T47D (cell line): ENCODE results near the gene NLRP11.
"Not testable (repeated sequence)": the region's sequence is repeated elsewhere in the genome, so short reads cannot be mapped to it uniquely, and the experiment has no call there.

Source experiments
- DNase-seq, 2 experiments: peaks; one replicate each; pipeline versions ENCODE4 v3.0.0 to v3.0.0-alpha.2; 2011 to 2012; ENCODE audit warnings: low read depth in 1 of 2, low spot score in 1 of 2
- JUND ChIP-seq: IDR thresholded peaks from 2 replicates; pipeline ENCODE4 v1.6.1; 2012; ENCODE audit warnings: low read depth
- in situ Hi-C: cut with HindIII; loops from 2 replicates; pipeline ENCODE4 v1.10.0; 2016; ENCODE audit warnings: low sequenced_read_pairs, low pct_unique_long_range_greater_than_20kb

Gene NLRP11

DNA sequence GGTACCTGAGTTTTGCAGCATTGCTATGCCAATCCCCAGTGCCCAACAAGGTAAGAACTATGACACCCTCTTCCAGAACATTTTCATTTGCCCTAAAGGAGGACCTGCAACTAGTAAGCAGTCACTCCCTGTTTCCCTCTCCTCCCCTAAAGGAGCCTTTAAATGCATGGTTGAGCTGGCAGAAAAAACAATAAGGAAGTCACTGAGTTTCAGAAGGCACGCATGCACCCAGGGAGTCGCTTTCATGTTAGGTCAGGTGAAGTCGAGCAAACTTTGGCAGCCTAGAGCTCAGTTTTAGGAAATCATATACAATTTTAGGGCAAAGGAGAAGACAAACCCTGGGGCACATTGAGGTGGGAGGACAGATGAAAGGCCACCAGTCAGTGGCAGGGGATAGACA, 11.8 kb downstream of the NLRP11 start:
- TF ChIP-seq JUND = no peak
- no peak for DNase-seq
- in situ Hi-C loops = no loop called here

DNA sequence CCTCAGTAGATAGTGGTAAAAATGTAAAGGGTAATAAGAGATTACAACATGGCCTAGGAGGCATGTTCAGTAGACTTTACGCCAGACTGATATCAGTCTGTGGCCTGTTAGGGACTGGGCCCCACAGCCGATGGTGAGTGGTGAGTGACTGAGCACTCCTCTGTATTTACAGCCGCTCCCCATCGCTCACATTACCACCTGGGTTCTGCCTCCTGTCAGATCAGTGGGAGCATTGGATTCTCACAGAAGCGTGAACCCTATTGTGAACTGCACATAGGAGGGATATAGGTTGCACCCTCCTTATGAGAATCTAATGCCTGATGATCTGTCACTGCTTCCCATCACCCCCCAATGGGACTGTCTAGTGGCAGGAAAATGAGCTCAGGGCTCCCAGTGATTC, 17.9 kb downstream of the NLRP11 start:
- in situ Hi-C loops = no loop called here
- DNase-seq = no peak
- TF ChIP-seq JUND = no peak

- no peak for TF ChIP-seq JUND
- in situ Hi-C loops = no loop called here
- DNase-seq = no peak
Observed at GRCh38 chr19:55812449-55812848, 19.4 kb downstream of the NLRP11 start.

DNA sequence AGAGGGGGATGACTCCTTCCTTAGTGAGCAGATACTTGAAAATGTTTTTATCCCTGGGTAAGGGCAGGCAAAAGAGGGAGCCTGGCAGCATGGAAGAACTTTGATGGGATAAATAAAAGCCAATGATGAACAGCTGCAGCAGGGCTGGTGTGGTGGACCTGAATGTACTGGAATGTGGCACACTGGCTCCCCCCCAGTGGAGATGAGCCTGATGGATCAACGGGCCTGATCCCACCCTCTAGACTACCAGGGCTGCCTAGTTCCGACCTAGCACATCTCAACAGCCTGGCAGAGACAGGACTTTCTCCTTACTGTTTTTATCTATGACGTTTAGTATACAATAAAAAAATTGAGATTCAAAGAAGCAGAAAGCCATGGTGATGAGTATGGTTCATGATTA, 20.5 kb downstream of the NLRP11 start:
- in situ Hi-C loops = no loop called here
- no peak for TF ChIP-seq JUND
- DNase-seq = no peak

DNA sequence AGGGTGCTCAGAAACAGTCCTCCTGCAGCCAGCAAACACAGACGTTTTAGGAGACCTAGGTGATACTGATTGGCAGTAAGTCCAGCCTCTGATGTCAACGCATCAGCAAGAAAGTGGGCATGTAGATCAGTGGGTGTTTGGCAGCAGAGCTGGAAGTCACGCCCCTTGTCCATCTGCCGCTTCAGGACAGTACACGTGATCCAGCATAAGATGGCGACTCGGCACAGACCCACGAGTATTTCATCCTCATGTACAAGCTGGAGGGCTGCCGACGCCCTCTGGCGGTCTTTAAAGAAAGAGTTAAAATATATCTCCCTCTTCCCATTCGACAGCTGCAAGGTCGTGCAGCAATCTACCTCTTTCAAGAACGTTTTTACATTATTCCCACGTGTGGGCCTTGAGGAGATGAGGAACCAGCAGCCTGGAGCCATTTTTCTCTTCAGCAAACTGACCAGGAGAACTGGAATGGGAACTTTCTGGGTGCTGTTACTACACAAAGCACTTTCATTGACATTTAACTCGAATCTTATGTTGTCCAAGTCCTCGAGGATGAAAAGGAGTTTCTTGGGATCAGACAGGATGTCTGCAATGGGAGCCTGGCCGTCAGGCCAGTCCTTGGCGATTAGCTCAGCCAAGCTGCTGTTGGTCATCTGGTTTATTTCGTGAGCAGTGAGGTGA, 22.3 kb downstream of the NLRP11 start:
- peak in 1 of 2 experiments; percentile 73 for DNase-seq
- in situ Hi-C loops = no loop called here
- no peak for TF ChIP-seq JUND

- in situ Hi-C loops = no loop called here
- no peak for TF ChIP-seq JUND
- DNase-seq = no peak
Observed at GRCh38 chr19:55802281-55802680, 29.5 kb downstream of the NLRP11 start.

GRCh38 chr19:55801416-55801815, 30.4 kb downstream of the NLRP11 start:
- TF ChIP-seq JUND = no peak
- DNase-seq = no peak
- in situ Hi-C loops = no loop called here

- in situ Hi-C loops = no loop called here
- no peak for TF ChIP-seq JUND
- DNase-seq = no peak
Observed at GRCh38 chr19:55795021-55795420, 36.8 kb downstream of the NLRP11 start.

DNA sequence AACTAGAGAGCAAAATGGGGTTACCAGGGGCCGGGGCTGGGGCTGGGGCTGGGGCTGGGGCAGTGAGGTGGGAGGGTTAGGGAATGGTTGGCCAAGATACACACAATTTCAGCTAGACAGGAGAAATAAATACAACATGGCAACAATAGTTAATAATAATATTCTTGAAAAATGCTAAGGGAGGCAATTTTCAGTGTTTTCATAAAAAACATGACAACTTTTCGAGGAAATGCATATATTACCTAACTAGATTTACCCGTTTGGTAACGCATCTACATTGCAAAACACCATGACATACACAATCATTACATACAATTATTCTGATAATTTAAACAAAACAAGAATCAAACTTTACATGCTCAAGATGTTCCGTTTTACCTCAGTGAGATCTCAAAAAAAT, 50.7 kb downstream of the NLRP11 start:
- TF ChIP-seq JUND = no peak
- in situ Hi-C loops = no loop called here
- no peak for DNase-seq

DNA sequence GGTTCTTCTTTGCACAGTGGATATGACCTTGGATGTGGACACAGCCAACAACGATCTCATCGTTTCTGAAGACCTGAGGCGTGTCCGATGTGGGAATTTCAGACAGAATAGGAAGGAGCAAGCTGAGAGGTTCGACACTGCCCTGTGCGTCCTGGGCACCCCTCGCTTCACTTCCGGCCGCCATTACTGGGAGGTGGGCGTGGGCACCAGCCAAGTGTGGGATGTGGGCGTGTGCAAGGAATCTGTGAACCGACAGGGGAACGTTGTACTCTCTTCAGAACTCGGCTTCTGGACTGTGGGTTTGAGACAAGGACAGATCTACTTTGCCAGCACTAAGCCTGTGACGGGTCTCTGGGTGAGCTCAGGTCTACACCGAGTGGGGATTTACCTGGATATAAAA, 53.5 kb downstream of the NLRP11 start:
- no peak for DNase-seq
- in situ Hi-C loops = no loop called here

GRCh38 chr19:55777528-55777927, 54.3 kb downstream of the NLRP11 start:
- DNase-seq = no peak
- in situ Hi-C loops = no loop called here
- no peak for TF ChIP-seq JUND

More for the DNA sequence above, 53.5 kb downstream of the NLRP11 start:
- no peak for TF ChIP-seq JUND

GRCh38 chr19:55769632-55770031, 62.2 kb downstream of the NLRP11 start:
- in situ Hi-C loops, DNase-seq: not testable (repeated sequence)

GRCh38 chr19:55768818-55769217, 63.0 kb downstream of the NLRP11 start, which contains the start of gene RFPL4AL1:
TSS of gene RFPL4AL1 (plus strand) at chr19:55769118. CDS start at chr19:55771805, 2,687 bp downstream.
- in situ Hi-C loops, DNase-seq: not testable (repeated sequence)

- in situ Hi-C loops = no loop called here
- DNase-seq = no peak
- TF ChIP-seq JUND = no peak
Observed at GRCh38 chr19:55766466-55766865, 65.3 kb downstream of the NLRP11 start.

GRCh38 chr19:55758797-55759196, 73.0 kb downstream of the NLRP11 start, which contains the start of gene RFPL4A:
TSS of gene RFPL4A (plus strand) at chr19:55759097. CDS start at chr19:55761801, 2,704 bp downstream.
- DNase-seq, in situ Hi-C loops: not testable (repeated sequence)

DNA sequence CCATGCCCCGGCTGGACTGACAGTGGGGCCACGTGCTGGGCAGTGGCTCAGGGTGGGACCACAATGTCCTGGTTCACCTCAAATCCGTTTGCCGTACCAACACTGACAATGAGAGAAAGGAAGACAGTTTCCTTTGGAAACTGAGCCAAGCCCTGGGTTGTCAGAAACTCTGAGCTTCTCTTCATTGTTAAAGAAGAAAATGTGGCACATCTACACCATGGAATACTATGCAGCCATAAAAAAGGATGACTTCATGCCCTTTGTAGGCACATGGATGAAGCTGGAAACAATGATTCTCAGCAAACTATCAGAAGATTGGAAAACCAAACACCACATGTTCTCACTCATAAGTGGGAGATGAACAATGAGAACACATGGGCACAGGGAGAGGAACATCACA, 75.0 kb downstream of the NLRP11 start:
- in situ Hi-C loops, DNase-seq: not testable (repeated sequence)
